GM12865 (cell line): ENCODE results near the gene CLDN5.

ENCODE experiments used
- DNase-seq: peaks from one replicate; pipeline ENCODE4 v3.0.0; 2010; ENCODE audit warnings: low read depth
- H3K4me3 ChIP-seq: 2 replicates; pipeline ENCODE4 v1.5.1; 2011; ENCODE audit warnings: mild to moderate bottlenecking, low read depth, low read length, control low read depth
- CTCF ChIP-seq: IDR thresholded peaks from 2 replicates; pipeline ENCODE4 v1.5.1; 2011; ENCODE audit warnings: low read length, control low read depth, low read depth, inconsistent platforms; ENCODE audit not compliant: insufficient read depth; ENCODE audit errors: missing control alignments

The CLDN5 gene

GRCh38 chr22:19517919-19518611, 6.1 kb downstream of the CLDN5 start:
- no peak for TF ChIP-seq CTCF
- no peak overlapping the region for H3K4me3 ChIP-seq
- DNase-seq, result no peak

- no peak overlapping the region for H3K4me3 ChIP-seq
- no peak for DNase-seq
- no peak for TF ChIP-seq CTCF
Observed at GRCh38 chr22:19517171-19517500, 7.1 kb downstream of the CLDN5 start.

- no peak overlapping the region for H3K4me3 ChIP-seq
- no peak for DNase-seq
- no peak for TF ChIP-seq CTCF
Observed at GRCh38 chr22:19516378-19517170, 7.6 kb downstream of the CLDN5 start.

- no peak for TF ChIP-seq CTCF
- H3K4me3 ChIP-seq, result no peak overlapping the region
- DNase-seq, result no peak
Observed at GRCh38 chr22:19515654-19516377, 8.4 kb downstream of the CLDN5 start.

- no peak for TF ChIP-seq CTCF
- H3K4me3 ChIP-seq, result no peak overlapping the region
- no peak for DNase-seq
Observed at GRCh38 chr22:19514831-19515565, 9.2 kb downstream of the CLDN5 start.

- H3K4me3 ChIP-seq, result no peak overlapping the region
- TF ChIP-seq CTCF, result no peak
- DNase-seq, result no peak
Observed at GRCh38 chr22:19513823-19514222, 10.4 kb downstream of the CLDN5 start.
